Subcutaneous adipose tissue (tissue), 4 donors: ENCODE results near the gene VPS18. TPM values are rescaled to one million over a fixed set of nuclear protein-coding genes. Genes with fewer than 3 reads are reported as not detected.

Source experiments
- total RNA-seq, 4 donors: library from RNA; depleted of rRNA; stranded (reverse); fragments of >200 nt; gene quantifications; one replicate each; pipeline ENCODE4 v1.1.0, GENCODE V29; 2016
- TF ChIP-seq, protein P1 (sequence below): fragments of 450-650 bp; IDR thresholded peaks from one replicate; pipeline ENCODE4 v1.5.1; 2016; ENCODE audit warnings: low read depth, mild to moderate bottlenecking, control low read depth, antibody characterized with exemption, moderate library complexity

VPS18 gene
- total RNA-seq, 4 donors from 2014 or later, result 10.9 to 20.9 (median 19.6) TPM

DNA sequence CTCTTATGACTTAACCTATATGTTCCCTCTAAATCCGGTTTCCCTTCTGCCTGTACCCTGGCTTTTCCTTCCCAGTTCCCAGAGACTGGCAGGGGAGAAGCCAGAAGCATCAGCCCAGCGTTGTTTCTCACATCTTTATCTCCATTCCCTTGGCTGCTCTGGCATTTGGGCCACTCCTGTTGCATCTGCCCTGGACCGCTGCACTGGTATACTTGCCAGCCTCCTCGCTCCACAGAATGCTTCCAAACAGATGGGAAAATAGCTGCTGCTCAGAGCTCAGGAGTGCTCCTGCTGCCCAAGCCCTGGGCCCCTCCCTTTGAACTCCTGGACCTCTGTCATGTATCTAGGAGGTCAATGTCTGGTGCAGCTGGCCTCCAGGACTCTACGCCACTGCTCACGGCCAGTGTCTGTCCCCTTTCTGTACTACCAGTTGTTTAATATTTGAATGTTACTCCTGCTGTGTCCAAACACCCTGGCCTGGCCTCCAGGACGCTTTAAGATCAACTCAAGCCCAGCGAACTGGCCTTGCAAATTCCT, 43.6 kb upstream of the VPS18 start:
- TF ChIP-seq, protein P1, sequence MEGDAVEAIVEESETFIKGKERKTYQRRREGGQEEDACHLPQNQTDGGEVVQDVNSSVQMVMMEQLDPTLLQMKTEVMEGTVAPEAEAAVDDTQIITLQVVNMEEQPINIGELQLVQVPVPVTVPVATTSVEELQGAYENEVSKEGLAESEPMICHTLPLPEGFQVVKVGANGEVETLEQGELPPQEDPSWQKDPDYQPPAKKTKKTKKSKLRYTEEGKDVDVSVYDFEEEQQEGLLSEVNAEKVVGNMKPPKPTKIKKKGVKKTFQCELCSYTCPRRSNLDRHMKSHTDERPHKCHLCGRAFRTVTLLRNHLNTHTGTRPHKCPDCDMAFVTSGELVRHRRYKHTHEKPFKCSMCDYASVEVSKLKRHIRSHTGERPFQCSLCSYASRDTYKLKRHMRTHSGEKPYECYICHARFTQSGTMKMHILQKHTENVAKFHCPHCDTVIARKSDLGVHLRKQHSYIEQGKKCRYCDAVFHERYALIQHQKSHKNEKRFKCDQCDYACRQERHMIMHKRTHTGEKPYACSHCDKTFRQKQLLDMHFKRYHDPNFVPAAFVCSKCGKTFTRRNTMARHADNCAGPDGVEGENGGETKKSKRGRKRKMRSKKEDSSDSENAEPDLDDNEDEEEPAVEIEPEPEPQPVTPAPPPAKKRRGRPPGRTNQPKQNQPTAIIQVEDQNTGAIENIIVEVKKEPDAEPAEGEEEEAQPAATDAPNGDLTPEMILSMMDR, result no peak

DNA sequence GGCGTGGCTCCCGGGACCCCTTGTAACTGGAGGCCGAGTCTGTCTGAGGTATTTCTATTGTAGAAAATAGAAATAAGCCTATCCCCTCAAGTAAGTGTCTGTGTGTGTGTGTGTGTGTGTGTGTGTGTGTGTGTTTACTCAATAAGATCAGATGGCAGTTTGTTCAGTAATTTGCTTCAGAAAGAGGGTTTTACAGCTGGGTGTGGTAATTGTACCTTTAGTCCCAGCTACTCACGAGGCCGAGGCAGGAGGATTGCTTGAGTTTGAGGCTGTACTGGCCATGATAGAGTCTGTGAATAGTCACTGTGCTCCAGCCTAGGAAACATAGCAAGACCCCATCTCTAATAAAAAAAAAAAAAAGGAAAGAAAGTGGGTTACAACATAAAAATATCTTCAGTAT, 41.7 kb upstream of the VPS18 start:
- TF ChIP-seq, protein P1, result no peak

DNA sequence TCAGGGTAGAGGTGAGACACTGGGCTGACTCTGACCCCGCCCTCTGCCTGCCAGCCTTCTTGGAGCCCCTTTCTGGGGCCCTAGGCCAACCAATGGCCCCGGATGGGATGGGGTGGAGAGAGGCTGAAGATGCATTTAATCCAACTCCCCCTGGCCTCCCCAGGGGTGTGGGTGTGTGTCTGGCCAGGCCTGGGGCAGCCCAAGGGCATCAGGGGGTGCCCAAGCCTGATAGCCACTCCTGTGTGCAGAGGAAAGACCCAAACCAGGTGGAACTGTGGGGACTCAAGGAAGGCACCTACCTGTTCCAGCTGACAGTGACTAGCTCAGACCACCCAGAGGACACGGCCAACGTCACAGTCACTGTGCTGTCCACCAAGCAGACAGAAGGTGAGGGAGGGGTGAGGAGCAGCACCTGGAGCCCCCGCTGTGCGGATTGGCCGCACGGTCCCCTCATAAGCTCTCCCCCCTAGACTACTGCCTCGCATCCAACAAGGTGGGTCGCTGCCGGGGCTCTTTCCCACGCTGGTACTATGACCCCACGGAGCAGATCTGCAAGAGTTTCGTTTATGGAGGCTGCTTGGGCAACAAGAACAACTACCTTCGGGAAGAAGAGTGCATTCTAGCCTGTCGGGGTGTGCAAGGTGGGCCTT, 40.9 kb upstream of the VPS18 start:
- TF ChIP-seq, protein P1, result no peak

DNA sequence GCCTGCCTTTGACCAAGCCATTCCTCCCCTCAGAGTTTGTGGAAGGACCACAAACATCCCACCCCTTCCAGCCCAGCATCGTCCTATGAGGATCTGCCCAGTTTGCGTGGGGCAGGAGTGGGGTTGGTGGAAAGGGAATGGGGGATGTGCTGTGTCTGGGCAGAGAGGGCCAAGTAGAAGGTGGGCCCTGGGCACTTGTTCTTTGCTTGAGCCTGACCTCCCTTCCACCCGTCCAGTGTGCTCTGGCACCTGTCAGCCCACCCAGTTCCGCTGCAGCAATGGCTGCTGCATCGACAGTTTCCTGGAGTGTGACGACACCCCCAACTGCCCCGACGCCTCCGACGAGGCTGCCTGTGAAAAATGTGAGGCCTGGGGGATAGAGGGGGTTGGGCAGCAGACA, 40.1 kb upstream of the VPS18 start:
- TF ChIP-seq, protein P1, result no peak

DNA sequence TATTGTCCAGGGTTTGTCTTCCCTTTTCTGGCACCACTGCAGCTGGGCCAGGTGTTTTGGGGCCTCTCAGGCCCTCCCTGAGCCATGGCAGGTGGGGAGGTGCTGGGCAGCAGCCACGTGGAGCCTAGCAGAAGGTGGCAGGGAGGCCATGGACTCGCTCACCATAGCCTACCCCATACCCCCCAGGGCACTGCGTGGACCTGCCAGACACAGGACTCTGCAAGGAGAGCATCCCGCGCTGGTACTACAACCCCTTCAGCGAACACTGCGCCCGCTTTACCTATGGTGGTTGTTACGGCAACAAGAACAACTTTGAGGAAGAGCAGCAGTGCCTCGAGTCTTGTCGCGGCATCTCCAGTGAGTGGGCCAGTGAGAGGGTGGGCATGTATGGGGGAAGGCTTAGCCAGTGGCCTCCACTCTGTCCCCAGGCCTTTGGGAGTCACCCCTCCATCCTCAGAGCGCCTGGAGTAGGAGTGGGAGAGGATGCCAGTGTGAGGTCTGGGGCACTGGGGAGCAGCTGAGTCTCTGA, 38.5 kb upstream of the VPS18 start:
- TF ChIP-seq, protein P1, result no peak

DNA sequence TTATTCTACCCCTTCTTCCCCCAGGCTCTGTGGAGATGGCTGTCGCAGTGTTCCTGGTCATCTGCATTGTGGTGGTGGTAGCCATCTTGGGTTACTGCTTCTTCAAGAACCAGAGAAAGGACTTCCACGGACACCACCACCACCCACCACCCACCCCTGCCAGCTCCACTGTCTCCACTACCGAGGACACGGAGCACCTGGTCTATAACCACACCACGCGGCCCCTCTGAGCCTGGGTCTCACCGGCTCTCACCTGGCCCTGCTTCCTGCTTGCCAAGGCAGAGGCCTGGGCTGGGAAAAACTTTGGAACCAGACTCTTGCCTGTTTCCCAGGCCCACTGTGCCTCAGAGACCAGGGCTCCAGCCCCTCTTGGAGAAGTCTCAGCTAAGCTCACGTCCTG, 37.5 kb upstream of the VPS18 start:
- TF ChIP-seq, protein P1, result no peak

DNA sequence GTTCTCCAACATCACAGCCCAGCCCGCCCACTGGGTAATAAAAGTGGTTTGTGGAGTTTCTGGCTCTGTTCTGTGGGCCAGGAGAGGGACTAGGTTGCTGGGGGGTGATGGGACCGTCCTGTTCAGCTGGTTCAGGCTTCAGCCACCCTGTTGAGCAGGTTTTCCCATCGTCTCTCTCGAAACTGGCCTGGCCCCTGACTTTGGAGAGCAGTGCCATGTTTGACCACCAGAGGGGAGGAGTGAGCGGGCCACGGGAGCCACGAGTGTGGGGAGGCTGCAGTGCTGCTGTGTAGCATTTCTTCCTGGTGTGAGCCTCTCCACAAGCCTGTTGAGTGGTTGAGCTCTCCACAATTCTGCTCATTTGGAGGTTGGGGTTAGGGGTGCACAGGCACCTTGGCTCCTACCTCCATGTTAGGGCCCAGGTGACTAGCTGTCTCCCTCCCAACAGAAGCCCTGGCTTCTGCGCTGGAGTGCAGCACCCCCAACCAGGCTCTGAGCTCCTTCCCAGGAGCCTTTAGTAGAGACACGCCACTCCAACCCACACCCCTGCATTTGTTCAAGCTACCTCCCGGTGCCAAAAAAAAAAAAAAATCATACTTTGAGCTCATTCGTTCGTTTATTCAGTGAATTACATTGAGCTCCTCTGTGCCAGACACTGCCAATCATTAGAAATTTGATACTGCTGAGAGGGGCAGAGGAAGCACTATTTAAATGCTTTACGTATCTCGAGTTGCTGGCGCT, 36.5 kb upstream of the VPS18 start:
- TF ChIP-seq, protein P1, result no peak
